Loucy (cell line): Measurements from ENCODE around the gene PRPS1.
"Not testable (repeated sequence)": the region's sequence is repeated elsewhere in the genome, so short reads cannot be mapped to it uniquely, and the experiment has no call there.

Experiments used
- H2AFZ ChIP-seq: fragments of 200-600 bp; sonication (generic); 2 replicates; pipeline ENCODE4 v1.6.0; 2016; ENCODE audit warnings: antibody characterized with exemption, mild to moderate bottlenecking, low read length, moderate library complexity
- H3F3A ChIP-seq: fragments of 200-600 bp; 2 replicates; pipeline ENCODE4 v1.6.0; 2016; ENCODE audit warnings: antibody characterized with exemption, low read depth, mild to moderate bottlenecking
- H3K27me3 ChIP-seq: fragments of 200-600 bp; sonication (generic); 2 replicates; pipeline ENCODE4 v1.6.1; 2014; ENCODE audit warnings: low read length, mild to moderate bottlenecking; ENCODE audit not compliant: insufficient read depth, poor library complexity, severe bottlenecking
- H3K36me3 ChIP-seq: fragments of 200-600 bp; sonication (generic); 2 replicates; pipeline ENCODE4 v1.6.1; 2016; ENCODE audit warnings: low read length; ENCODE audit not compliant: insufficient read depth
- H3K4me1 ChIP-seq: fragments of 200-600 bp; sonication (generic); 2 replicates; pipeline ENCODE4 v1.5.1; 2014; ENCODE audit warnings: low read length, mild to moderate bottlenecking; ENCODE audit not compliant: insufficient read depth, poor library complexity, severe bottlenecking
- H3K4me2 ChIP-seq: fragments of 200-600 bp; sonication (generic); 2 replicates; pipeline ENCODE4 v1.6.0; 2014; ENCODE audit warnings: antibody characterized with exemption, low read length, low read depth, mild to moderate bottlenecking; ENCODE audit not compliant: poor library complexity, severe bottlenecking
- H3K4me3 ChIP-seq: fragments of 200-600 bp; sonication (generic); 2 replicates; pipeline ENCODE4 v1.5.1; 2014; ENCODE audit warnings: low read length, mild to moderate bottlenecking, mixed read lengths; ENCODE audit not compliant: poor library complexity, severe bottlenecking
- H3K79me2 ChIP-seq: fragments of 200-600 bp; sonication (generic); 2 replicates; pipeline ENCODE4 v1.6.1; 2014; ENCODE audit warnings: low read length; ENCODE audit not compliant: insufficient read depth
- H3K9ac ChIP-seq: fragments of 200-600 bp; sonication (generic); 2 replicates; pipeline ENCODE4 v1.6.0; 2014; ENCODE audit warnings: mild to moderate bottlenecking, low read depth, low read length, moderate library complexity; ENCODE audit not compliant: poor library complexity, severe bottlenecking
- H3K9me2 ChIP-seq: fragments of 200-600 bp; sonication (generic); replicated peaks from 2 replicates; pipeline ENCODE4 v1.6.1; 2016; ENCODE audit warnings: low read depth, low read length, mixed read lengths
- H3K9me3 ChIP-seq: fragments of 200-600 bp; sonication (generic); 2 replicates; pipeline ENCODE4 v1.6.1; 2014; ENCODE audit warnings: mild to moderate bottlenecking, antibody characterized with exemption, low read length, low read depth; ENCODE audit not compliant: insufficient read depth
- H4K20me1 ChIP-seq: fragments of 200-600 bp; sonication (generic); 2 replicates; pipeline ENCODE4 v1.6.0; 2014; ENCODE audit warnings: antibody characterized with exemption, low read length, mild to moderate bottlenecking; ENCODE audit not compliant: insufficient read depth, poor library complexity, severe bottlenecking
- CTCF ChIP-seq: fragments of 200-600 bp; sonication (generic); conservative IDR thresholded peaks from 2 replicates; pipeline ENCODE4 v1.5.1; 2014; ENCODE audit warnings: mild to moderate bottlenecking, antibody characterized with exemption, low read length
- EZH2phosphoT487 ChIP-seq: fragments of 200-600 bp; IDR thresholded peaks from 2 replicates; pipeline ENCODE4 v1.6.1; 2018; ENCODE audit warnings: antibody characterized with exemption, mild to moderate bottlenecking, moderate library complexity, borderline replicate concordance

The PRPS1 gene

GRCh38 chrX:107683931-107684330, 55.6 kb downstream of the PRPS1 start:
- no peaks in the 10 kb centered on the region for H3F3A ChIP-seq
- peaks cover 71% of the 10 kb centered on the region for H3K79me2 ChIP-seq
- no peaks in the 10 kb centered on the region for H3K27me3 ChIP-seq
- H3K9me3 ChIP-seq, result no peaks in the 10 kb centered on the region
- peak overlapping the region; percentile 82 for H3K4me2 ChIP-seq
- no peak overlapping the region for H3K4me3 ChIP-seq
- H4K20me1 ChIP-seq, result no peaks in the 10 kb centered on the region
- H2AFZ ChIP-seq, result no peak overlapping the region
- no peaks in the 10 kb centered on the region for H3K36me3 ChIP-seq
- H3K9ac ChIP-seq, result peak overlapping the region; percentile 74
- H3K4me1 ChIP-seq, result peaks cover 60% of the 10 kb centered on the region
- TF ChIP-seq EZH2phosphoT487 (no peak), CTCF (no peak)
- H3K9me2 ChIP-seq, result no peaks in the 10 kb centered on the region

- Histone ChIP-seq H3K4me3 (peak overlapping the region; percentile 65), H3K4me2 (peak overlapping the region; percentile 82), H3K9ac (peak overlapping the region; percentile 80), H3K27me3 (no peaks in the 10 kb centered on the region), H3K36me3 (no peaks in the 10 kb centered on the region), H3K9me2 (no peaks in the 10 kb centered on the region), H2AFZ (no peak overlapping the region), H3K9me3 (no peaks in the 10 kb centered on the region), H3K4me1 (peaks cover 60% of the 10 kb centered on the region), H3F3A (no peaks in the 10 kb centered on the region), H4K20me1 (no peaks in the 10 kb centered on the region), H3K79me2 (peaks cover 69% of the 10 kb centered on the region)
- TF ChIP-seq CTCF, result no peak
- no peak for TF ChIP-seq EZH2phosphoT487
Measured at GRCh38 chrX:107684956-107685385, 56.7 kb downstream of the PRPS1 start.

- H4K20me1 ChIP-seq, H3F3A ChIP-seq, H3K9me2 ChIP-seq, H3K36me3 ChIP-seq, H3K27me3 ChIP-seq, H3K9me3 ChIP-seq, H2AFZ ChIP-seq: not testable (repeated sequence)
- peak overlapping the region; percentile 82 for H3K4me2 ChIP-seq
- H3K4me1 ChIP-seq, result peaks cover 59% of the 10 kb centered on the region
- H3K79me2 ChIP-seq, result peaks cover 67% of the 10 kb centered on the region
- peak overlapping the region; percentile 65 for H3K4me3 ChIP-seq
- H3K9ac ChIP-seq, result peak overlapping the region; percentile 80
Measured at GRCh38 chrX:107685586-107685985, 57.3 kb downstream of the PRPS1 start.

- Histone ChIP-seq H2AFZ (no peak overlapping the region), H3K27me3 (no peaks in the 10 kb centered on the region), H3K4me2 (peak overlapping the region; percentile 82), H3K9ac (peak overlapping the region; percentile 80), H3K9me2 (no peaks in the 10 kb centered on the region), H3K4me3 (peak overlapping the region; percentile 46), H3F3A (no peaks in the 10 kb centered on the region), H3K36me3 (no peaks in the 10 kb centered on the region; the same call in 1 of the 2 replicates), H3K4me1 (peaks cover 59% of the 10 kb centered on the region), H3K79me2 (peaks cover 66% of the 10 kb centered on the region), H4K20me1 (no peaks in the 10 kb centered on the region), H3K9me3 (no peaks in the 10 kb centered on the region)
- TF ChIP-seq CTCF (no peak), EZH2phosphoT487 (no peak)
Measured at GRCh38 chrX:107686026-107686425, 57.7 kb downstream of the PRPS1 start.
